Measurements from ENCODE around the gene P2RX1.

Gene P2RX1

GRCh38 chr17:3848229-3848835 is 67.9 kb downstream of the P2RX1 start:
- no peak for DNase-seq

GRCh38 chr17:3847165-3847670 is 69.0 kb downstream of the P2RX1 start:
- no peak for DNase-seq
